Measurements from ENCODE around the gene ZC3H7B. TPM values are rescaled to one million over a fixed set of nuclear protein-coding genes. Genes with fewer than 3 reads are reported as not detected.

The ZC3H7B gene
- total RNA-seq, 1 experiment from 2014 or later: 34.8 TPM

DNA sequence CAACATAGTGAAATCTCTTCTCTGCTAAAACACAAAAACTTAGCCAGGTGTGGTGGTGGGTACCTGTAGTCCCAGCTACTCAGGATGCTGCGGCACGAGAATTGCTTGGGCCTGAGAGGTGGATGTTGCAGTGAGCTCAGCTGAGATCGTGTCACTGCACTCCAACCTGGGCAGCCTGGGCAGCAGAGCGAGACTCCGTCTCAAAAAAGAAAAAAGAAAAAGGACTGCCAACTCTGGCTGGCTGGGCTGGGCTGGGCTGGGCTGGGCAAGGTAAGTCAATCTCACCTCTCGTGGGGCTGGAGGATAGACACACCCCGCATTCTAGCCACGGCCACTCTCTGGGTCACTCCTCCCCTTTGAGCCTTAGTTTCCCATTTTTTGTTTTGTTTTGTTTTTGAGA lies 107.3 kb downstream of the ZC3H7B start:
- Histone ChIP-seq H3K27me3 (ENCODE audit: low read length) (no peaks in the 10 kb centered on the region), H3K4me1 (ENCODE audit: insufficient read depth, low read length) (peaks cover 3% of the 10 kb centered on the region; the same call in 1 of the 2 replicates), H3K9me2 (replicated peaks; ENCODE audit: low read length) (no peaks in the 10 kb centered on the region), H2AFZ (ENCODE audit: low read length) (no peak overlapping the region), H3K9me3 (ENCODE audit: low read length) (no peaks in the 10 kb centered on the region), H3K4me2 (ENCODE audit: low read length) (no peak overlapping the region), H3K27ac (ENCODE audit: low read length) (no peak overlapping the region), H3F3A (ENCODE audit: low read length, unreplicated experiment) (no peaks in the 10 kb centered on the region), H3K79me2 (ENCODE audit: low read length) (no peaks in the 10 kb centered on the region), H3K9ac (ENCODE audit: low read length) (no peak overlapping the region), H3K4me3 (ENCODE audit: low read length) (no peak overlapping the region), H4K20me1 (ENCODE audit: low read length) (no peaks in the 10 kb centered on the region), H3K36me3 (ENCODE audit: low read depth, low read length) (no peaks in the 10 kb centered on the region)
- ATAC-seq: no peak
- CTCF ChIA-PET: no interaction called here
- POLR2A ChIA-PET (ENCODE audit: unreplicated experiment): no interaction called here
- TF ChIP-seq CTCF (conservative IDR thresholded peaks at IDR 0.05; ENCODE audit: low read depth, low read length): no peak
- TF ChIP-seq EZH2phosphoT487 (IDR thresholded peaks at IDR 0.05; ENCODE audit: borderline replicate concordance, low read length): no peak
- no peak for TF ChIP-seq EZH2 (IDR thresholded peaks at IDR 0.05; ENCODE audit: low read length, unreplicated experiment)
- BruUV-seq (replicated peaks): no TSS peak
- DNase-seq: no peak
- intact Hi-C loops (cut with micrococcal nuclease): no loop called here

Small RNA genes lying within 50 kb of the gene (microRNA-seq; reads per million reads assigned to microRNA genes)
- gene MIR6889 (ENCODE audit: unreplicated experiment): not detected

Other genes with a start within 250 kb of the ZC3H7B start
- gene EP300, start 208.9 kb upstream of the ZC3H7B start, total RNA-seq (2014; rRNA removed): 17.8 and 20.7 TPM in 2 replicates
- gene L3MBTL2, start 96.2 kb upstream of the ZC3H7B start, total RNA-seq (2014; rRNA removed): 22.7 and 33.8 TPM in 2 replicates
- 0.63 and 1.2 TPM in 2 replicates for gene CHADL, start 60.6 kb upstream of the ZC3H7B start, total RNA-seq (2014; rRNA removed)
- 99.0 and 128 TPM in 2 replicates for gene RANGAP1, start 15.3 kb upstream of the ZC3H7B start, total RNA-seq (2014; rRNA removed)
- gene TEF, start 80.4 kb downstream of the ZC3H7B start, total RNA-seq (2014; rRNA removed): 4.0 TPM in 2 replicates
- 12.8 and 13.5 TPM in 2 replicates for gene TOB2, start 145.3 kb downstream of the ZC3H7B start, total RNA-seq (2014; rRNA removed)
- gene PHF5A, start 167.2 kb downstream of the ZC3H7B start, total RNA-seq (2014; rRNA removed): 76.5 and 80.4 TPM in 2 replicates
- 118 and 130 TPM in 2 replicates for gene ACO2, start 167.6 kb downstream of the ZC3H7B start, total RNA-seq (2014; rRNA removed)
- gene POLR3H, start 242.9 kb downstream of the ZC3H7B start, total RNA-seq (2014; rRNA removed): 21.2 and 30.4 TPM in 2 replicates